Measurements from ENCODE around the gene GMNN. TPM values are rescaled to one million over a fixed set of nuclear protein-coding genes. Genes with fewer than 3 reads are reported as not detected.
"Not testable (repeated sequence)": the region's sequence is repeated elsewhere in the genome, so short reads cannot be mapped to it uniquely, and the experiment has no call there.

Gene GMNN
- total RNA-seq (2022) (12.5 and 22.4 TPM in 2 replicates), Bru-seq, nascent RNA (percentile 72 among the genes with signal in this experiment), BruChase-seq, experiment 1, labeled RNA remaining after a 6-hour chase (percentile 63 among the genes with signal in this experiment), BruChase-seq, experiment 2, labeled RNA remaining after a 2-hour chase (percentile 72 among the genes with signal in this experiment)
- long read RNA-seq, transcript GMNN-201 (7 exons, 1,262 nt) = major isoform, 22 of 46 reads
- long read RNA-seq, transcript GMNN-202 (7 exons, 1,133 nt) = minor isoform, 17 of 46 reads
- long read RNA-seq, partial matches to known transcripts = 0 of 46 reads
- long read RNA-seq, other reads (novel, unspliced or antisense) = 7 of 46 reads

- peaks cover 18% of the 10 kb centered on the region for H3K4me1 Mint-ChIP-seq (ENCODE audit: insufficient read depth, unreplicated experiment)
- no peaks in the 10 kb centered on the region for H3K27me3 Mint-ChIP-seq (ENCODE audit: insufficient read depth, unreplicated experiment)
- no peak for TF ChIP-seq CTCF (IDR thresholded peaks at IDR 0.05; ENCODE audit: unreplicated experiment)
- H3K4me3 Mint-ChIP-seq (ENCODE audit: unreplicated experiment) = peak within 1 kb of the TSS; percentile 98
- ChIA-PET CTCF (interaction anchor here (0.6 to 1.4 kb wide), 7 partner anchors 10 to 340 kb away, joined by 3 read pairs; no protein-coding TSS in a partner anchor), POLR2A (interaction anchor here (0.6 to 4.1 kb wide), 16 partner anchors 8 to 244 kb away, joined by 3 to 32 read pairs (median 8); partner anchors contain the start of genes ACOT13, C6orf62 and TDP2)
- peak within 1 kb of the TSS; percentile 64 for H3K27ac Mint-ChIP-seq (ENCODE audit: low read depth, unreplicated experiment)
- no peaks in the 10 kb centered on the region for H3K9me3 Mint-ChIP-seq (ENCODE audit: unreplicated experiment)
- BruUV-seq (replicated peaks) = no TSS peak
- peaks cover 6% of the 10 kb centered on the region for H3K36me3 Mint-ChIP-seq (ENCODE audit: insufficient read depth, unreplicated experiment)
- intact Hi-C loops (cut with micrococcal nuclease) = loop anchor here (1.0 to 10.0 kb wide), 4 partner anchors 54 to 830 kb away; no protein-coding TSS in a partner anchor
- peak; percentile 96 for DNase-seq (ENCODE audit: unreplicated experiment)
Measured at GRCh38 chr6:24774696-24775519, at the start of gene GMNN. Gene GMNN (plus strand): TSS chr6:24774937. CDS start chr6:24777247, 2,310 bp downstream.

GRCh38 chr6:24730653-24731052 lies 44.1 kb upstream of the GMNN start:
- CTCF ChIA-PET = interaction anchor here (1.2 kb wide), 1 partner anchor 36 kb away, joined by 4 read pairs; no protein-coding TSS in a partner anchor
- peaks cover 22% of the 10 kb centered on the region for H3K9me3 Mint-ChIP-seq (ENCODE audit: unreplicated experiment)
- H3K36me3 Mint-ChIP-seq (ENCODE audit: insufficient read depth, unreplicated experiment); intact Hi-C loops (cut with micrococcal nuclease); H3K27me3 Mint-ChIP-seq (ENCODE audit: insufficient read depth, unreplicated experiment); BruUV-seq (replicated peaks); H3K27ac Mint-ChIP-seq (ENCODE audit: low read depth, unreplicated experiment); H3K4me1 Mint-ChIP-seq (ENCODE audit: insufficient read depth, unreplicated experiment); DNase-seq (ENCODE audit: unreplicated experiment); H3K4me3 Mint-ChIP-seq (ENCODE audit: unreplicated experiment): not testable (repeated sequence)
- POLR2A ChIA-PET = interaction anchor here (4.7 kb wide), 1 partner anchor 13 kb away, joined by 21 read pairs; no protein-coding TSS in a partner anchor

- H3K4me1 Mint-ChIP-seq (ENCODE audit: insufficient read depth, unreplicated experiment); intact Hi-C loops (cut with micrococcal nuclease); H3K4me3 Mint-ChIP-seq (ENCODE audit: unreplicated experiment); DNase-seq (ENCODE audit: unreplicated experiment); H3K27me3 Mint-ChIP-seq (ENCODE audit: insufficient read depth, unreplicated experiment); H3K27ac Mint-ChIP-seq (ENCODE audit: low read depth, unreplicated experiment); H3K36me3 Mint-ChIP-seq (ENCODE audit: insufficient read depth, unreplicated experiment); BruUV-seq (replicated peaks); CTCF ChIA-PET: not testable (repeated sequence)
- POLR2A ChIA-PET = interaction anchor here (1.0 to 4.7 kb wide), 2 partner anchors 12 to 56 kb away, joined by 3 to 21 read pairs; no protein-coding TSS in a partner anchor
- peaks cover 22% of the 10 kb centered on the region for H3K9me3 Mint-ChIP-seq (ENCODE audit: unreplicated experiment)
Measured at GRCh38 chr6:24731456-24732134, 43.1 kb upstream of the GMNN start.

- Mint-ChIP-seq H3K27ac (ENCODE audit: low read depth, unreplicated experiment) (no peak overlapping the region), H3K27me3 (ENCODE audit: insufficient read depth, unreplicated experiment) (no peaks in the 10 kb centered on the region), H3K4me1 (ENCODE audit: insufficient read depth, unreplicated experiment) (no peaks in the 10 kb centered on the region), H3K4me3 (ENCODE audit: unreplicated experiment) (no peak overlapping the region), H3K9me3 (ENCODE audit: unreplicated experiment) (peaks cover 15% of the 10 kb centered on the region), H3K36me3 (ENCODE audit: insufficient read depth, unreplicated experiment) (no peaks in the 10 kb centered on the region)
- no peak for TF ChIP-seq CTCF (IDR thresholded peaks at IDR 0.05; ENCODE audit: unreplicated experiment)
- POLR2A ChIA-PET = interaction anchor here (0.9 to 2.0 kb wide), 2 partner anchors 9 to 12 kb away, joined by 6 to 7 read pairs; no protein-coding TSS in a partner anchor
- intact Hi-C loops (cut with micrococcal nuclease) = no loop called here
- CTCF ChIA-PET = interaction anchor here (1.0 kb wide), 1 partner anchor 33 kb away, joined by 4 read pairs; no protein-coding TSS in a partner anchor
- BruUV-seq (replicated peaks) = no TSS peak
- no peak for DNase-seq (ENCODE audit: unreplicated experiment)
Measured at GRCh38 chr6:24734166-24734565, 40.6 kb upstream of the GMNN start.

GRCh38 chr6:24734710-24735109 lies 40.0 kb upstream of the GMNN start:
- POLR2A ChIA-PET = interaction anchor here (0.9 to 1.1 kb wide), 2 partner anchors 13 kb away, joined by 5 to 6 read pairs; no protein-coding TSS in a partner anchor
- H3K9me3 Mint-ChIP-seq (ENCODE audit: unreplicated experiment) = peaks cover 12% of the 10 kb centered on the region
- CTCF ChIA-PET; intact Hi-C loops (cut with micrococcal nuclease); H3K36me3 Mint-ChIP-seq (ENCODE audit: insufficient read depth, unreplicated experiment); H3K4me1 Mint-ChIP-seq (ENCODE audit: insufficient read depth, unreplicated experiment); DNase-seq (ENCODE audit: unreplicated experiment); H3K27me3 Mint-ChIP-seq (ENCODE audit: insufficient read depth, unreplicated experiment); H3K4me3 Mint-ChIP-seq (ENCODE audit: unreplicated experiment); H3K27ac Mint-ChIP-seq (ENCODE audit: low read depth, unreplicated experiment); BruUV-seq (replicated peaks): not testable (repeated sequence)

All from MCF 10A (cell line).